ENCODE results near the gene ZNF484. TPM values are rescaled to one million over a fixed set of nuclear protein-coding genes. Genes with fewer than 3 reads are reported as not detected.
A peak's percentile ranks its signal among the peaks of the same experiment; 100 is the strongest.
"Not testable (repeated sequence)": the region's sequence is repeated elsewhere in the genome, so short reads cannot be mapped to it uniquely, and the experiment has no call there.

The ZNF484 gene
- total RNA-seq, 1 experiment from 2014 or later: 10.6 TPM

DNA sequence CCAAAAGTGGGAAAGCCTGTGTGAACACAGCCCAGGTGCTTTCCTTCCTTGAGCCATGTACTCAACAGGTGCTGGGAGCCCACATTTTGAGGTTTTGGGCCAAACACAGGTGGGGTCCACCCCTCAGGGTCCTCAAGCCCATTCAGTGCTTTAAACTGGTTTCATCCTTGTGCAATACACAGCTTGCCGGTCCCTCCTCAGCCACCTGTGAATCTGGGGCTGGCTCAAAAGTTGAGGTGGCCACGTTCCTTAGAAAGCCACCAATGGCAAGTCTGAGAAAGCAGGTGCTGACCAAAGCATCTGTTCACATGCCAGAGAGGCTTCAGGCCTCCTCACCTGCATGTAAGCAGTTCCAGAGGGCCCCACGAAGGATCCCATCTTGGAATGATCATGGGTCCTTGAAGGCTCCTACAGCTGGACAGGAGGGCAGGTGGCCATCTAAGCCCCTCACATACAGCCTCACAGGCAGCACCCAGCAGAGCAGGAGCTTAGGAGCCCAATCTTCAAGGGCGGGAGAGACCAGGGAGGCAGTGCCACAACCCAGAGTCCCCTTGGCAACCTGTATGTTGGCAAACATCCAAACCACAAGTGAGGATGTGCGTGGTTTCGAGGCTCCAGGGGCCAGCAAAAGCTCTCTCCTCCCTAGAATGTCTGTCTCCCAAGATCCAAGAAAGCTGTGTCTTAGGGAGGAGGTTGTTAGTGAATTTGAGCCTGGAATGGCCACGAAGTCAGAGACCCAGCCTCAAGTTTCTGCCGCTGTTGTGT, 9.2 kb upstream of the ZNF484 start:
- DNase-seq; H3K36me3 ChIP-seq (replicated peaks; ENCODE audit: control insufficient read depth, insufficient read depth, low read length); H3K27me3 ChIP-seq (ENCODE audit: control insufficient read depth, insufficient read depth, low read length); H3K4me3 ChIP-seq (ENCODE audit: insufficient read depth, low read depth, low read length): not testable (repeated sequence)

DNA sequence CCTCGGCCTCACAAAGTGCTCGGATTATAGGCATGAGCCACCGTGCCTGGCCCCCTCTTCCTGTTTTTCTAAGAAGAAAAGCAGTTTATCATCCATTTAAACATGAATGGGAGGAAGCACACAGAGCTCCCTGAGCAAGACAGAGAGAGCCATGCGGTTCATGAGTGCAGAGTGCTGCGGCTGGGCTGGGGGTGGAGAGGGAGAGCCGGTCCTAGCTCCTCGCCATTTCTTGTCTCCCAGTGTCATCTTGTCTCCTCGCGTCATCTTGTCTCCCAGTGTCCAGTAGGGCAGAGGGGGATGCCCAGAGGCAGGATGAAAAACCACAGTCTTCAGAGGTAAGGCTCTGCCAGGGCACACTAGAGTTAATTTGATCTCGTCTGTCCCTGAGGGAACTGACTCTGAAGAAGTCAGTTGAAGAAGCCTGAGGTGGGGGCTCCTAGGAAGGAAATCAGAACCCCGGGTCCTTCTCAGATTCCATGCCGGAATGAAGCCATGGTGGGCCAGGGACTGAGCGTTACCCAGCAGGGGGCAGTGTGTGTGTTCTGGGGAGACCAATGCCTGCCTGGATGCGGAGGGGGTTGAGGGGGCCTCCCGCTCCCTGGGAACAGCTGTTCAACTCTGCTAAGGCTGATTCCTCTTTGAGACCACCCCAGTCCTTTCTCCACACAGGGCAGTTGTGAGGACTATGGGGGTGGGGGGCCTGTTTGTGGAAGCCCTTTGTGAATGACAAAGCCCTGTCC, 6.0 kb upstream of the ZNF484 start:
- not testable (repeated sequence) for H3K36me3 ChIP-seq (replicated peaks; ENCODE audit: control insufficient read depth, insufficient read depth, low read length); H3K27me3 ChIP-seq (ENCODE audit: control insufficient read depth, insufficient read depth, low read length); H3K4me3 ChIP-seq (ENCODE audit: insufficient read depth, low read depth, low read length)
- peak; percentile 29 for DNase-seq

DNA sequence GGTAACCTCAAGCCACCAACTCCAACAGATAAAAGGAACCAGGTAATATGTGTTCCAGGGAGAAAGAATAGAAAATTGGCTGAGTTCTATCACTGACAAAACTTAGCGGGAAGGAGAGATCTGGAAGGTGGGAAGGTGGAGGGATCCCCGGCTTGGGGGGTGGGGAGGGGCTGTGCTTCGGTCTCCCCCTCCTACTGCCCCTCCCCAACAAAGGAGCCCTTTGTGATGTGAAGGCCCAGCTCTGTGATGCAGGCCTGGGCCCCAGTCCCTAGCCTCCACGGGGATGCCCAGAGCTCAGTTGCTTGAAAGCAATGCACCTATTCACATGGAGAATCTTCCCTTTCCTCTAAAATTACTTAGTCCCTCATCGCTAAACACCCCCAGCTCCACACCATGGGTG, 4.4 kb upstream of the ZNF484 start:
- H3K4me3 ChIP-seq (ENCODE audit: insufficient read depth, low read depth, low read length): no peak overlapping the region

DNA sequence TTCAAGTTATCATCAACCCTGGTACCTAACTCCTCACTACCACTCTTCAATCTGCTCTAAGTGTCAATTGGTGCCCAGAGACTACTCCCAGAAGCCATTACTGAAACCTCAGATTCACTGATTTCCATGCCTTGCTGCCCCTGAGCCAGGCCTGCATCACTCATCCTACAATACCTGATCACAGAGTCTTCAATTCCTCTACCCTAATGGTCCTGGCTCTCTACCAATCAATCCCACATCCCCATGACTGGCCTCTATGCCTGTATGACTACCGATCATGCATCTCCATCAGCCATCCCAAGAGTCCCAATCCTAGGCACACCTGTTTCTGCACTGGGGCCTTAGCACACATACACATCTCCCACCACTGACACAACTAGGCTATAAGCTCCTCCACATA, 2.5 kb downstream of the ZNF484 start:
- Histone ChIP-seq H3K4me3 (ENCODE audit: insufficient read depth, low read depth, low read length) (no peak overlapping the region), H3K36me3 (replicated peaks; ENCODE audit: control insufficient read depth, insufficient read depth, low read length) (no peaks in the 10 kb centered on the region; the same call in 1 of the 2 replicates), H3K27me3 (ENCODE audit: control insufficient read depth, insufficient read depth, low read length) (no peaks in the 10 kb centered on the region)
- no peak for DNase-seq

More for the DNA sequence above, 4.4 kb upstream of the ZNF484 start:
- DNase-seq: peak; percentile 78
- Histone ChIP-seq H3K36me3 (replicated peaks; ENCODE audit: control insufficient read depth, insufficient read depth, low read length) (no peaks in the 10 kb centered on the region), H3K27me3 (ENCODE audit: control insufficient read depth, insufficient read depth, low read length) (peaks cover 2% of the 10 kb centered on the region)

DNA sequence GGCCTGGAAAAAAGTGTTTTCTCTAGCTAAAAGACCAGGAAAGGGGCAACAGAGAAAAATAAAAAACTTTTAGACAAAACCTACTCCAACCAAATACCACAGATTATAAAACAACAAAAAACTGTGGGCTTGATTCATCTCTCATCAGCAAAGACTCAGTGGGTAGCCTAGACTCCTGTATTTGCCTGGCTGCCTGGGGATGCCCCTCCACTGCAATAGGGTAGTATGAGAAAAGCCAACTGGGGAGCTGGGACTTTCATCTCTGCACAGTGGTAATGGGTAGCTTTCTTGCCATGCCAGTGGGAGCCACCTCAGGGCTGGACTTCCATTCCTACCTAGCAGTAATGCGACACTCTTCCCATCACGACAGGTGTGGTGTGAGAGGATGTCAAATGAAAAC, 7.5 kb downstream of the ZNF484 start:
- DNase-seq: no peak

DNA sequence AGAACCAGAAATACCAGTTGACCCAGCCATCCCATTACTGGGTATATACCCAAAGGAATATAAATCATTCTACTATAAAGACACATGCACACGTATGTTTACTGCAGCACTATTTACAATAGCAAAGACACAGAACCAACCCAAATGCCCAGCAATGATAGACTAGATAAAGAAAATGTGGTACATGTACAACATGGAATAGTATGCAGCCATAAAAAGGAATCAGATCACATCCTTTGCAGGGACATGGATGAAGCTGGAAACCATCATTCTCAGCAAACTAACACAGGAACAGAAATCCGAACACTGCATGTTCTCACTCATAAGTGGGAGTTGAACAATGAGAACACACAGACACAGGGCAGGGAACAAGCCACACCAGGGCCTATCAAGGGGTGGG, 11.2 kb downstream of the ZNF484 start:
- H3K36me3 ChIP-seq (replicated peaks; ENCODE audit: control insufficient read depth, insufficient read depth, low read length); H3K4me3 ChIP-seq (ENCODE audit: insufficient read depth, low read depth, low read length); DNase-seq; H3K27me3 ChIP-seq (ENCODE audit: control insufficient read depth, insufficient read depth, low read length): not testable (repeated sequence)

More for the DNA sequence above, 7.5 kb downstream of the ZNF484 start:
- Histone ChIP-seq H3K4me3 (ENCODE audit: insufficient read depth, low read depth, low read length) (no peak overlapping the region), H3K27me3 (ENCODE audit: control insufficient read depth, insufficient read depth, low read length) (no peaks in the 10 kb centered on the region), H3K36me3 (replicated peaks; ENCODE audit: control insufficient read depth, insufficient read depth, low read length) (no peaks in the 10 kb centered on the region; the same call in none of the 2 replicates)

DNA sequence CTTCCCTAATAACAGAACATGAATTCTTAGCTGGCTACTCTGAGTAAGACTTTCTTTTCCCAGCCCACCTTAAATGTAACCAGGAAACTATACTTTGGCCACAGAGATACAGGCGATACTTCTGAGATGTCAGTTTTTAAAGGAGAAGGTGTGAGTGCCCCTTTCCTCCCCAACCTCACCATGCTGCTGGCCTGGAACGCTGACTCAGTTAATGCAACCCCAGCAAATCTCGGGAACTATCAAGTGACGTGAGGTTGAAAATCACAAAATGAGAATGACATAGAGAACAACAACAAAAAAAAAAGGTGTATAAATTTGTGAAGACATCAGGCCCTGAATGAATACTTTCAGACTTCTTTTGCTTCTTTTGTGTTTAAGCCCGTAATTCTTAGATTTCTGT, 13.7 kb downstream of the ZNF484 start:
- no peak for DNase-seq

DNA sequence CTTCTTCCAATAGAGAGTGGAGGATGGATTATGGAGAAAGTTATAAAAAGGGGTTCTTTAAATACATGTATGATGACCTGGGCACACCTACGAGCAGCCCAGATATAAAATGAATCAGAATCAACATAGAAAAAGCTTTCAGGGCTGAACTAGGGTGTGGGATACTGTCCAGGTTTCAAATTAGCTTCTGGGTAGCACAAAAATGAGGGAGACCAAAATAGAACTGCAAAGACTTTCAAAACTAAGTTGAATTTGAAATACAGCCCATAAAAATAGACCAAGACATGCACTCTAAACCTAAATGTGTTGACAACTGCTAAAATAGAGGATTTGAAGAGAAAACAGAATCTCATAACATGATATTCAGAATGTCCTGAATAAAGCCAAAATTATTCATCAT, 17.0 kb downstream of the ZNF484 start:
- Histone ChIP-seq H3K4me3 (ENCODE audit: insufficient read depth, low read depth, low read length) (no peak overlapping the region), H3K36me3 (replicated peaks; ENCODE audit: control insufficient read depth, insufficient read depth, low read length) (peaks cover 4% of the 10 kb centered on the region), H3K27me3 (ENCODE audit: control insufficient read depth, insufficient read depth, low read length) (no peaks in the 10 kb centered on the region)
- no peak for DNase-seq

More for the DNA sequence above, 13.7 kb downstream of the ZNF484 start:
- Histone ChIP-seq H3K27me3 (ENCODE audit: control insufficient read depth, insufficient read depth, low read length) (no peaks in the 10 kb centered on the region), H3K4me3 (ENCODE audit: insufficient read depth, low read depth, low read length) (no peak overlapping the region), H3K36me3 (replicated peaks; ENCODE audit: control insufficient read depth, insufficient read depth, low read length) (peaks cover 4% of the 10 kb centered on the region)

DNA sequence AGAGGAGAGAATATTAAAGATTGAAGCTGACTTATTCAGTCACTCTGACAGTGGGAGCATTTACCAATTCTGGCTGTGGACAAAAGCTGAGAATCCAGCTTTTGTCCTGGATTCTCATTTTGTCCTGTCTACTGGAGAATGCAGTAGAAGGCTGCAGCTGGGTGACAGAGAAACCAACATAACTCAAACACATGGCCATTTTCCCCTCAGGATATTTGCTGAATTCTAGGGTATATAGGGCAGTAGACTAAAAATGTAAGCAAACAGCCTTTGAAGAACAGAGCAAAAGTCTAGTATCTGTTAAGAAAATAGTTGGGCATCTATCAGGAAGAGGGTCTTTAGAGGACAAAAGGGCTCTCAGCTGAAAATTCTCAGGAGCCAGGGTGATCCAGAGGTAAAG, 20.6 kb downstream of the ZNF484 start:
- Histone ChIP-seq H3K4me3 (ENCODE audit: insufficient read depth, low read depth, low read length) (no peak overlapping the region), H3K27me3 (ENCODE audit: control insufficient read depth, insufficient read depth, low read length) (no peaks in the 10 kb centered on the region), H3K36me3 (replicated peaks; ENCODE audit: control insufficient read depth, insufficient read depth, low read length) (peaks cover 14% of the 10 kb centered on the region)
- no peak for DNase-seq

DNA sequence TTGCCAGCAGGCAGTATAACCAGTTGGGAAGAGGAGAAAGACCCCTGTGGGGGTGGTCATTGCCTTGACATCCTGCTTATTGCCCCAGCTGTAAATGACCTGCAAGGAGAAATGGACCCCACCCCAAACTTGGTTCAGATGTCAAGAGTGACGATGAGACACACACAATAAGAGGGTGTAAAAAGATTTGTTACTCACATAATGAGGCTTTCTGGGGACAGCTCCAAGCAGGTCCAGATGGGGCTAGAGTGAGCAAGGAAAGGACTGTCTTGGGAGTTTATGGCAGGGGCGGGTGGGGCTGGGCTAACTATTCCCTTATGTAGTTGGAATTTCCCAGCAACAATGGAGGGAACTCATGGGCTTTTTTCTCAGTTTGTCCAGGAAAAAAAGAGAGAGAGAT, 24.1 kb downstream of the ZNF484 start:
- H3K36me3 ChIP-seq (replicated peaks; ENCODE audit: control insufficient read depth, insufficient read depth, low read length): peaks cover 10% of the 10 kb centered on the region
- DNase-seq: no peak
- H3K27me3 ChIP-seq (ENCODE audit: control insufficient read depth, insufficient read depth, low read length): no peaks in the 10 kb centered on the region
- H3K4me3 ChIP-seq (ENCODE audit: insufficient read depth, low read depth, low read length): no peak overlapping the region

DNA sequence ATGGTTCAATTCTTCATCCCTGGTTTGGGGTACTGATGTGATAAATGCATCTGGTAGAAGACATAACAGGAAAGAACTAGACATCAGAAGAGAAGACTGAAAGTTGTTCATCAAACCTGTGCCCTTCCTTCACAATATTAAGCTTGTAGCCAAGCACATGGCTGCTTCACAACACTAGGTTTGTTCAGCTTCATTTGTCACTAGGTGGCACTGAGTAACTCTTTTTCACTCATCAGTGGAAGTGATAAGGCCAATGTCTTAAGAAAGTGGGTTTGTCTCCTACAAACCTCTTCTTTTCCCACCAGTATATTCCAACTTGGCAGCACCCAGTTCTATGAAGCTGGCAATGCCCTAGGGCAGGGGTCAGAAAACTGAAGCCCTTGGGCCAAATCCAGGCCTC, 26.9 kb downstream of the ZNF484 start:
- DNase-seq: peak; percentile 15
- no peak overlapping the region for H3K4me3 ChIP-seq (ENCODE audit: insufficient read depth, low read depth, low read length)
- no peaks in the 10 kb centered on the region for H3K27me3 ChIP-seq (ENCODE audit: control insufficient read depth, insufficient read depth, low read length)
- H3K36me3 ChIP-seq (replicated peaks; ENCODE audit: control insufficient read depth, insufficient read depth, low read length): peaks cover 28% of the 10 kb centered on the region

DNA sequence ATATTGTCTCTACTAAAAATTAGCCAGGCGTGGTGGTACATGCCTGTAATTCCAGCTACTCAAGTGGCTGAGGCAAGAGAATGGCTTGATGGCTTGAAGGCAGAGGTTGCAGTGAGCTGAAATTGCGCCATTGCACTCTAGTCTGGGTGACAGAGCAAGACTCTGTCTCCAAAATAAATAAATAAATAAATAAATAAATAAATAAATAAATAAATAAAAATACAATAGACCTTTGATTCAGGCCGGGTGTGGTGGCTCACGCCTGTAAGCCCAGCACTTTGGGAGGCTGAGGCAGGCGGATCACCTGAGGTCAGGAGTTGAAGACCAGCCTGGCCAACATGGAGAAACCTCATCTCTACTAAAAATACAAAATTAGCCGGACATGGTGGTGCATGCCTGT, 29.1 kb downstream of the ZNF484 start:
- H3K4me3 ChIP-seq (ENCODE audit: insufficient read depth, low read depth, low read length); DNase-seq; H3K27me3 ChIP-seq (ENCODE audit: control insufficient read depth, insufficient read depth, low read length): not testable (repeated sequence)
- peaks cover 24% of the 10 kb centered on the region for H3K36me3 ChIP-seq (replicated peaks; ENCODE audit: control insufficient read depth, insufficient read depth, low read length)

DNA sequence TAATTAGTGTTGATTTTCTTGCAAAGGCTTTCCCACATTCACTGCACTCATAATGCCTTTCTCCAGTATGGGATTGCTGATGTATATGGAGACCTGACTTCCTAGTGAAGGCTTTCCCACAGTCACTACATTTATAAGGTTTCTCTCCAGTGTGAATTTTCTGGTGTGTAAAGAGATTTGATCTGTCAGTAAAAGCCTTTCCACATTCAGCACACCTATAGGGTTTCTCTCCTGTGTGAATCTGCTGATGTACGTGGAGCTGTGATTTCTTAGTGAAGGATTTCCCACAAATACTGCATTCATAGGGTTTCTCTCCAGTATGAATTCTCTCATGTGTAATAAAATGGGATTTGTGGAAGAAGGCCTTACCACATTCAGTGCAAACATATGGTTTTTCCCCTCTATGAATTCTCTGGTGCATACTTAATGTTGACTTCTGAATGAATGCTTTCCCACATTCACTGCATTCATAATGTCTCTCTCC, 31.1 kb downstream of the ZNF484 start:
- H3K4me3 ChIP-seq (ENCODE audit: insufficient read depth, low read depth, low read length): no peak overlapping the region
- no peak for DNase-seq
- peaks cover 18% of the 10 kb centered on the region for H3K36me3 ChIP-seq (replicated peaks; ENCODE audit: control insufficient read depth, insufficient read depth, low read length)
- H3K27me3 ChIP-seq (ENCODE audit: control insufficient read depth, insufficient read depth, low read length): no peaks in the 10 kb centered on the region

DNA sequence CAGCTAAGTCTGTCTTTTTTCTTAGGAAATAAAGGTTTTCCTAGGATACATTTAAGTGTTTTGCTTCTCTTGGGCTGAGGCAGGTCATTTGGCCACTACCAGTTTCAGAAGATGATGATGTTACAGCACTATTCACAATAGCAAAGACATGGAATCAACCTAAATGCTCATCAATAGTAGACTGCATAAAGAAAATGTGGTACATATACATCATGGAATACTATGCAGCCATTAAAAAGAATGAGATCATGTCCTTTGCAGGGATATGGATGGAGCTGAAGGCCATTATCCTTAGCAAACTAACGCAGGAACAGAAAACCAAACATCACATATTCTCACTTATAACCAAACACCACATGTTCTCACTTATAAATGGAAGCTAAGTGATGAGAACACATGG, 39.4 kb downstream of the ZNF484 start:
- not testable (repeated sequence) for DNase-seq; H3K4me3 ChIP-seq (ENCODE audit: insufficient read depth, low read depth, low read length); H3K36me3 ChIP-seq (replicated peaks; ENCODE audit: control insufficient read depth, insufficient read depth, low read length); H3K27me3 ChIP-seq (ENCODE audit: control insufficient read depth, insufficient read depth, low read length)

DNA sequence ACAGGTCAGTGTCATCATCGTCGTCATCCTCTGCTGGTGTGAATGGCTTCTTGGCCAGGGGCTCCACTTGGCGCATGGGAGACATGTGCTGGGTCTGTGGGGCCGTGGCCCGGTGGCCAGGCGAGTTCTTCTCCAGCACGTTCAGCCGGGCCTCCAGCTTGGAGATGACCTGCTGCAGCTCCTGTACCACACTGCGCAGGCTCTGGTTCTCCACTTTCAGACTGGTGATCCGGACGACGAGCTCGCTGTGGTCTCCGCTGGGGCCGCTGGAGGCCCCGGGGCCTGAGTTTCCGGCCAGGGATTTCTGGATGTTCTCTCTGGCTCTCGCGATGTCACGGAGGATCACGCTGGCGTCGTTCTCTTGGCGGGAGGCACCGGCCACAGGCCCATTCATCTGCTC, 40.6 kb downstream of the ZNF484 start:
- no peaks in the 10 kb centered on the region for H3K36me3 ChIP-seq (replicated peaks; ENCODE audit: control insufficient read depth, insufficient read depth, low read length)
- H3K4me3 ChIP-seq (ENCODE audit: insufficient read depth, low read depth, low read length): no peak overlapping the region
- H3K27me3 ChIP-seq (ENCODE audit: control insufficient read depth, insufficient read depth, low read length): no peaks in the 10 kb centered on the region
- DNase-seq: no peak

Measured in H7 (cell line).